Measurements from ENCODE around the gene MSL1. TPM values are rescaled to one million over a fixed set of nuclear protein-coding genes. Genes with fewer than 3 reads are reported as not detected.

The MSL1 gene
- total RNA-seq, 1 donor from 2014 or later = 95.8 TPM

GRCh38 chr17:40112718-40113109 lies 9.1 kb upstream of the MSL1 start:
- DNase-seq (ENCODE audit: low spot score) = no peak
- Mint-ChIP-seq H3K4me3 (ENCODE audit: low read depth) (no peak overlapping the region), H3K9me3 (no peaks in the 10 kb centered on the region), H3K27me3 (ENCODE audit: low read depth) (no peaks in the 10 kb centered on the region), H3K4me1 (ENCODE audit: low read depth) (peaks cover 44% of the 10 kb centered on the region), H3K27ac (peak overlapping the region; percentile 77), H3K36me3 (ENCODE audit: low read depth) (no peaks in the 10 kb centered on the region)
- intact Hi-C loops (cut with micrococcal nuclease) = loop anchor here (1.0 to 5.0 kb wide), 3 partner anchors 9 to 100 kb away; partner anchors contain the start of gene MSL1

GRCh38 chr17:40113110-40113906 lies 8.5 kb upstream of the MSL1 start:
- Mint-ChIP-seq H3K36me3 (ENCODE audit: low read depth) (peaks cover under 1% of the 10 kb centered on the region), H3K27me3 (ENCODE audit: low read depth) (no peaks in the 10 kb centered on the region), H3K27ac (peak overlapping the region; percentile 89), H3K4me3 (ENCODE audit: low read depth) (peak overlapping the region; percentile 81), H3K4me1 (ENCODE audit: low read depth) (peaks cover 40% of the 10 kb centered on the region), H3K9me3 (no peaks in the 10 kb centered on the region)
- peak; percentile 89 for DNase-seq (ENCODE audit: low spot score)
- intact Hi-C loops (cut with micrococcal nuclease) = loop anchor here (1.0 to 5.0 kb wide), 3 partner anchors 8 to 101 kb away; partner anchors contain the start of gene MSL1

- no peak for DNase-seq (ENCODE audit: low spot score)
- peak overlapping the region; percentile 89 for H3K27ac Mint-ChIP-seq
- H3K4me3 Mint-ChIP-seq (ENCODE audit: low read depth) = peak overlapping the region; percentile 81
- peaks cover 38% of the 10 kb centered on the region for H3K4me1 Mint-ChIP-seq (ENCODE audit: low read depth)
- intact Hi-C loops (cut with micrococcal nuclease) = loop anchor here (1.0 to 5.0 kb wide), 3 partner anchors 7 to 102 kb away; partner anchors contain the start of gene MSL1
- H3K36me3 Mint-ChIP-seq (ENCODE audit: low read depth) = peaks cover 2% of the 10 kb centered on the region
- no peaks in the 10 kb centered on the region for H3K9me3 Mint-ChIP-seq
- H3K27me3 Mint-ChIP-seq (ENCODE audit: low read depth) = no peaks in the 10 kb centered on the region
These were observed 7.9 kb upstream of the MSL1 start for GRCh38 chr17:40113907-40114245.

GRCh38 chr17:40115101-40115436 lies 6.7 kb upstream of the MSL1 start:
- H3K4me3 Mint-ChIP-seq (ENCODE audit: low read depth) = no peak overlapping the region
- no peaks in the 10 kb centered on the region for H3K27me3 Mint-ChIP-seq (ENCODE audit: low read depth)
- no peak overlapping the region for H3K27ac Mint-ChIP-seq
- no peak for DNase-seq (ENCODE audit: low spot score)
- no peaks in the 10 kb centered on the region for H3K9me3 Mint-ChIP-seq
- intact Hi-C loops (cut with micrococcal nuclease) = no loop called here
- H3K4me1 Mint-ChIP-seq (ENCODE audit: low read depth) = peaks cover 32% of the 10 kb centered on the region
- peaks cover 2% of the 10 kb centered on the region for H3K36me3 Mint-ChIP-seq (ENCODE audit: low read depth)

- Mint-ChIP-seq H3K27ac (no peak overlapping the region), H3K27me3 (ENCODE audit: low read depth) (no peaks in the 10 kb centered on the region), H3K4me3 (ENCODE audit: low read depth) (peak overlapping the region; percentile 56), H3K4me1 (ENCODE audit: low read depth) (peaks cover 34% of the 10 kb centered on the region), H3K36me3 (ENCODE audit: low read depth) (peaks cover 40% of the 10 kb centered on the region), H3K9me3 (no peaks in the 10 kb centered on the region)
- intact Hi-C loops (cut with micrococcal nuclease) = no loop called here
- DNase-seq (ENCODE audit: low spot score) = no peak
These were observed 596 bp downstream of the MSL1 start for GRCh38 chr17:40122136-40122998.

- H3K27me3 Mint-ChIP-seq (ENCODE audit: low read depth) = no peaks in the 10 kb centered on the region
- intact Hi-C loops (cut with micrococcal nuclease) = loop anchor here (1.0 kb wide), 1 partner anchor 17 kb away; the partner anchor contains the start of gene CASC3
- H3K27ac Mint-ChIP-seq = peak overlapping the region; percentile 59
- H3K4me1 Mint-ChIP-seq (ENCODE audit: low read depth) = peaks cover 32% of the 10 kb centered on the region
- no peaks in the 10 kb centered on the region for H3K9me3 Mint-ChIP-seq
- peaks cover 45% of the 10 kb centered on the region for H3K36me3 Mint-ChIP-seq (ENCODE audit: low read depth)
- peak overlapping the region; percentile 96 for H3K4me3 Mint-ChIP-seq (ENCODE audit: low read depth)
- peak; percentile 61 for DNase-seq (ENCODE audit: low spot score)
These were observed 1.4 kb downstream of the MSL1 start for GRCh38 chr17:40122999-40123810.

GRCh38 chr17:40123811-40124114 lies 2.0 kb downstream of the MSL1 start:
- intact Hi-C loops (cut with micrococcal nuclease) = loop anchor here (1.0 kb wide), 1 partner anchor 17 kb away; the partner anchor contains the start of gene CASC3
- peak overlapping the region; percentile 96 for H3K4me3 Mint-ChIP-seq (ENCODE audit: low read depth)

GRCh38 chr17:40124279-40125141 lies 2.7 kb downstream of the MSL1 start:
- Mint-ChIP-seq H3K27me3 (ENCODE audit: low read depth) (no peaks in the 10 kb centered on the region), H3K9me3 (no peaks in the 10 kb centered on the region), H3K27ac (peak overlapping the region; percentile 29), H3K4me3 (ENCODE audit: low read depth) (peak overlapping the region; percentile 96), H3K36me3 (ENCODE audit: low read depth) (peaks cover 49% of the 10 kb centered on the region), H3K4me1 (ENCODE audit: low read depth) (peaks cover 32% of the 10 kb centered on the region)
- no peak for DNase-seq (ENCODE audit: low spot score)
- intact Hi-C loops (cut with micrococcal nuclease) = no loop called here

More at GRCh38 chr17:40123811-40124114, 2.0 kb downstream of the MSL1 start:
- no peaks in the 10 kb centered on the region for H3K9me3 Mint-ChIP-seq
- H3K27me3 Mint-ChIP-seq (ENCODE audit: low read depth) = no peaks in the 10 kb centered on the region
- H3K36me3 Mint-ChIP-seq (ENCODE audit: low read depth) = peaks cover 42% of the 10 kb centered on the region
- peaks cover 32% of the 10 kb centered on the region for H3K4me1 Mint-ChIP-seq (ENCODE audit: low read depth)
- peak overlapping the region; percentile 59 for H3K27ac Mint-ChIP-seq
- no peak for DNase-seq (ENCODE audit: low spot score)

- H3K27ac Mint-ChIP-seq = no peak overlapping the region
- H3K27me3 Mint-ChIP-seq (ENCODE audit: low read depth) = no peaks in the 10 kb centered on the region
- H3K4me3 Mint-ChIP-seq (ENCODE audit: low read depth) = no peak overlapping the region
- H3K36me3 Mint-ChIP-seq (ENCODE audit: low read depth) = peaks cover 79% of the 10 kb centered on the region
- no peak for DNase-seq (ENCODE audit: low spot score)
- peaks cover 18% of the 10 kb centered on the region for H3K4me1 Mint-ChIP-seq (ENCODE audit: low read depth)
- H3K9me3 Mint-ChIP-seq = no peaks in the 10 kb centered on the region
- intact Hi-C loops (cut with micrococcal nuclease) = no loop called here
These were observed 7.7 kb downstream of the MSL1 start for GRCh38 chr17:40129498-40129897.

- intact Hi-C loops (cut with micrococcal nuclease) = no loop called here
- peaks cover 14% of the 10 kb centered on the region for H3K4me1 Mint-ChIP-seq (ENCODE audit: low read depth)
- no peaks in the 10 kb centered on the region for H3K27me3 Mint-ChIP-seq (ENCODE audit: low read depth)
- H3K36me3 Mint-ChIP-seq (ENCODE audit: low read depth) = peaks cover 82% of the 10 kb centered on the region
- DNase-seq (ENCODE audit: low spot score) = no peak
- no peaks in the 10 kb centered on the region for H3K9me3 Mint-ChIP-seq
- H3K4me3 Mint-ChIP-seq (ENCODE audit: low read depth) = no peak overlapping the region
- H3K27ac Mint-ChIP-seq = peak overlapping the region; percentile 18
These were observed 8.7 kb downstream of the MSL1 start for GRCh38 chr17:40130352-40131042.

GRCh38 chr17:40134184-40134583 lies 12.4 kb downstream of the MSL1 start:
- Mint-ChIP-seq H3K4me1 (ENCODE audit: low read depth) (peaks cover 5% of the 10 kb centered on the region), H3K9me3 (no peaks in the 10 kb centered on the region), H3K27me3 (ENCODE audit: low read depth) (no peaks in the 10 kb centered on the region), H3K27ac (no peak overlapping the region), H3K36me3 (ENCODE audit: low read depth) (peaks cover 82% of the 10 kb centered on the region), H3K4me3 (ENCODE audit: low read depth) (no peak overlapping the region)
- intact Hi-C loops (cut with micrococcal nuclease) = no loop called here
- no peak for DNase-seq (ENCODE audit: low spot score)

All from activated T-helper 2 cell treated with anti-CD3 and anti-CD28 coated beads, Interferon-gamma antibody, Interleukin-2, Interleukin-4, amounts not matched to agents 10 μg/mL and 5 μg/mL and 100 μg/mL, durations not matched to agents 14 hours and 24 hours and 36 hours (primary cell).